GM12891 (cell line): Measurements from ENCODE around the gene CLCF1.

Source experiments
- PAX5 ChIP-seq: IDR thresholded peaks from 2 replicates; pipeline ENCODE4 v1.6.1; 2011; ENCODE audit warnings: low read length, moderate library complexity, mild to moderate bottlenecking; ENCODE audit not compliant: insufficient read depth, severe bottlenecking
- POLR2A ChIP-seq: IDR thresholded peaks from 2 replicates; pipeline ENCODE4 v1.6.1; 2011; ENCODE audit warnings: low read depth, low read length, control low read depth

- TF ChIP-seq POLR2A (peak; percentile 48; the same call in 1 of the 2 replicates), PAX5 (no peak)
Measured at GRCh38 chr11:67409261-67409666, 35.9 kb upstream of the CLCF1 start.
